DMS153 treated with DMSO at 0.1 percent for 48 hours (cell line): ENCODE results near the gene CCDC148.

Source experiments
- DNase-seq: peaks from one replicate; lab custom pipeline; 2025; ENCODE audit not compliant: unreplicated experiment; lab: John Stamatoyannopoulos, UW

CCDC148 gene

DNA sequence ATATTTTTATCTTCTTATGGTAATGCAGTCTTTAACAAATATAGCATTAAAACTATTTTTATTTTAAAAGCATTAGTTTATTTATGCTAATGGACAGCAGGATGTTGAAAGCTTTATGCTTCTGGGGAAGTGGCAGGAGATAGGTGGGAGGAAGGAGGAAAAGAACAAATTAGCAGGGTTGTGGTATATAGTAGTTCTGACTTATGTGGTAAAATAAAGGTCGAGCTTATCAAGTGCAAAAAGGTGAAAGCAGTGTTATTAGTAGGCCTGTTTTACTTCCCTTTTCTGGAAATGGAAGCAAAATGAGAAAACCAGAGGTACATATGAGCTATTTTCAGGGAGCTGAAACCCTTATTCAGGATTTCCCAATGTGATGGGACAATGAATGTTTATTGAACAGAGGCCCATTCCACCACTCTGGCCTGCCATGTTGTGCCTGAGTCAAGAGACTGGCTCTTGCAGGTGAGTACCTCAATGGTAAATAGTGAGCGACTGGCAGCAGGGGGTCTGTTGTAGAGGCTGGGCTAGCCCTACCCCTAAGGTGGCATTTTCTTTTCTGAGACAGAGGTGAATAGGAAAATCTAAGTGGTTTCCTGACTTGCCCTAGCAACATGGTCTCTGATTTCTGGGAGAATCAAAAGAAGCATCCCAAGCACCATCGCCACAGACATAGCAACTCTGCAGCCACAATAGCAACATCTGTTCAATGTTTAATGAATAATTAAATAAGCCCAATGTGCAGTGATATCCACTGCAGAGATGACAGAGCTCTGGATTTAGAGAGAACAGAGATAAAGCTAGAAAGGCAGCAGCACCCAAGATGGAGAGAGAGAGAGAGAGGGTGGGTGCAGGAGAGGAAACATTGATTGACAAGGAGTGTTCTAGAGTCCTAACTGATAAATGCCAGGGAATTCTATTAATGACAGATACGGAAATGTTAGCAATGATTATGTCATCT is 235.2 kb downstream of the CCDC148 start:
- no peak for DNase-seq

DNA sequence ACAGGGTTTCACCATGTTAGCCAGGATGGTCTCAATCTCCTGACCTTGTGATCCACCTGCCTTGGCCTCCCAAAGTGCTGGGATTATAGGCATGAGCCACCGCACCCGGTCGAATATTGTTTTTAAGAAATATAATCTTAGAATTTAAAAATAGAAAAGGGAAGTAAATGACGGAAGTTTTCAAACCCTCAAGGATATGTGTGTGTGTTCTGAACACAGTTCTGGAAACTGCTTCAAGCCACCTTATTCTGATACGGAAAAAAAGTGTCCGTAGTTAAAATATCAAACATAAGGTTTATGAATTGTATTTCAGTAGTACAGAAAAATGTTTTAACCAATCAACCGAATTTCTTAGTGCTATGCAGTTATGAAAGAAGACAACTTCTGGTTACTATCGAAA is 239.0 kb downstream of the CCDC148 start:
- DNase-seq, result no peak

DNA sequence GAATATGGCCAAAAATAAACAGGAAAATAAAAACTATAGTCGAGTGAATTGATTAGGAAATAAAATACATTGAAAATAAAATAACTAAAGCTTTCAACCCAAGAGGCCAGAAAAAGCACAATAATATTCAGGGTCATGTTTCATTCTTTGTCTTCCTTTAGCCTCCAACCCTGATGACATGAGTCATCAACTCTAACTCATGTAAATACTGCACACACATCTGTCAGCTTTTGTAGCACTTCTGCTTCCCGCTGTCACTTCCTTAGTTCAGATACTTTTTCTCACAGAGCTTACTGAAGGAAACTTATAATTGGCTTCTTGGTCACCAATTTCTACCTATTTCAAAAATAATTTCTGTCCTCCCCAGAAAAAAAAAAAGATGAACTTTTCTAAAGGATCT is 242.1 kb downstream of the CCDC148 start:
- DNase-seq, result peak; percentile 58

DNA sequence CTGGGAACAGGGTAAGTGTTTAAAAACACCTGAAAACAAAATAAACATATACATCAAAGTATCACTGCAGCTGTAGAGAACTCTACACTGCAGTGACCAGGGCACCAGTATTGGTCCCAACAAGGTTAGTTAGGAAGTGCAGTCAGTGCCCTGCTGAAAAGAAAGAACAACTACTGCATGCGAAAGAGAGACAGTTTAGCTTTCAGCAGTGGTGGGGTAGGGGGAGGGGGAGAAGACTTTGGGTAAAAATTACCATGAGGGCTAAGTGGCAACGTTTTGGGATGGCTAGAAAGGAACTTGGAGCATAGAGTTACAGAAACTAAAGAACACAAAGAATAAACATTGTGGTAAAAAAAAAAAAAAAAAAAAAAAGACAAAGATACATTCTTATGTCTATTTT is 242.8 kb downstream of the CCDC148 start:
- DNase-seq, result no peak

- DNase-seq, result no peak
Observed at GRCh38 chr2:158212301-158212700, 244.3 kb downstream of the CCDC148 start.

DNA sequence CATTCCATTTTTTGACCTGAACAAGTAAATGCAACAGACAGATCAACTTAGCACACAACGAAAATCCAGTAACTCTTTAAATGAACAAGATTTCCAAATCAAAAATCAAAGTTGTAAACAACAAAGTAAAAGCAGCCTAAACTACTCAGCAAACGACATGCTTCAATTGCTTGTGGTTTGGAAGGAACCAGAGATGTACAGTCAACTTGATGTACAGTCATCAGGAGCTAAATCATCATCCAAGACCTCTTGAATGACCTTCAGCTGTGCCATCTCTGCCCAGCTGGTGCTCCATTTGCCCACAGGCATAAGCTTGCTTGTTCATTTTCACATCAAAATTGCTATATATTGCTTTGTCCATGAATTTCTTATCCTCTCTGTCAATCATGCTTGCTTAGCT is 245.1 kb downstream of the CCDC148 start:
- DNase-seq, result no peak

- no peak for DNase-seq
Observed at GRCh38 chr2:158207354-158207753, 249.2 kb downstream of the CCDC148 start.

GRCh38 chr2:158205215-158205614 is 251.3 kb downstream of the CCDC148 start:
- DNase-seq, result peak; percentile 67

- no peak for DNase-seq
Observed at GRCh38 chr2:158204741-158205165, 251.8 kb downstream of the CCDC148 start.

- peak; percentile 25 for DNase-seq
Observed at GRCh38 chr2:158202161-158202815, 254.3 kb downstream of the CCDC148 start.

- DNase-seq, result no peak
Observed at GRCh38 chr2:158199928-158200650, 256.5 kb downstream of the CCDC148 start.

DNA sequence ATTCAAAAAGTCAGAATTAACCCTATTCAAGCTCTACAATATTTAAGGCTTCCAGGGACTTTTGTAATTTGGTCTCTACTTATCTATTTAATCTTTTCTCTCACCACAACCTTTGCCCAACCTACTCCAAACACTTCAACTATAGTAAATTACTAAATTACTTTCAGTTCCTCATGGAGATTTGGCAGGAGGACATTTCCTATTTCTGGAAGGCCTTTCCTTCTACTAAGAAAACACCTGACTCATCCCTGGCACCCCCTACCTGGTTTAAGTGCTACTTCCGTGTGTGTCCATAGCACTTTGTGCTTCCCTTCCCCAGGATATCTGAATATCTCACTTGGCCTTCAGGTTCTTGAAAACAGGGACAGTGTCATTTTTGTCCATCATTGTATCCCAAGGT is 258.6 kb downstream of the CCDC148 start:
- no peak for DNase-seq

DNA sequence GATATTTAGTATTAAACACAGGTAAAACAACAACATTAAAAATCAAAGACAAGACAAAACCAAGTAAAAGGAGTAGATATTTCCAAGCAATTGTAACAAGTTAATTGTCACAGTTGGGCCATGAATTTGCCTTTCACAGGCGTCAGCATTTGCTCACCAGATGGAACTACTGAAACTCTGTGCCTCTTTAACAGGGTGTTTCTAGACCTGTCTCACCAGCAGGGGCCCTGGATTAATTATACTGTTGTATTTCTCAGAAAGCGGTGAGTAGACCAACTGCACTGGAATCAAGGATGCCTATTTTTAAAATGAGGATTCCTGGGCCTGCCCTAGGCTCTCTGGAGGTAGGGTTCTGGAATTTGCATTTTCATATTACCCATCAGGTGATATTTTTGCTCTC is 262.3 kb downstream of the CCDC148 start:
- DNase-seq, result no peak

DNA sequence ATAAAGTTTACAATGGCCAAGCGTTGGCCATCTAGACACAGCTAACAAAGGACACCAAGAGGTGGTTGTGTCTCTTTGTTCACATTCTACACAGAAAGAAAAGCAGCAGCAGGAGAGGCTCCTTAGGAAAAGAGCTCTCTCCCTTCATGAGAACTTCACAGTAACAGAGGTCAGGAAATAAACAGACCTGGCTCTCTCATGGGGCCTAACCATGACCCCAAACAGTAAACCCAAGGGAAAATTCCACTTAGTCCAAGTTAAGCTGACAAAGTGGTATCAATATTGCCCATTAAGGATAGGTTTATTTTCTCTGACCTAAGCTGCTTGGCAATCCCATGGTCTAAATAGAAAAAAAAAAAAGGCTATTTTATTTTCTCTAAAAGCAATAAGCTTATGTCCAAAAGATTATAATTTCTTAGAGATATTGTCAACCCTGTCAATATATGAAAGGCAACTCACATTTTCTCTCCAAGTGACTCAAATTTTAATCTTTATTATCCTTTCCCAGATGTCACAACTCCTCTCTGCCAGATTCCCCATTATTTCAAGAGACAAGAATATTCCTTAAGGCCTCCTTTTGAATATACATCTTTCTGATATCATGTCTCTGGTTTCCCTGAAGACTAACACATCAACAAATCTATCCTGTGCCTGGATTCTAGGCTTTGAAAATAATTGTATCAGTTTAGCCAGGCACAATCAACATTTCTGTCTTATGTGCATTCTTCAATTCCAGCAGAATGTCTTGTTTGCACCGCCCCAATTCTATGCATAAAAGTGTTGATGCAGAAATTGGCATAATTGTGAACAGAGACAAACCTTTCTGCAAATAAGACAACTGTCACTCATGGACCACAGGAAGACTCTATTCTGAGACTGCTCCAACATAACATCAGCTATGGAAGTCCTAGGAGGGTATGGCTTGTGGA is 263.8 kb downstream of the CCDC148 start:
- DNase-seq, result no peak

GRCh38 chr2:158191076-158191895 is 265.3 kb downstream of the CCDC148 start:
- DNase-seq, result no peak

GRCh38 chr2:158189526-158189925 is 267.0 kb downstream of the CCDC148 start:
- peak; percentile 36 for DNase-seq

DNA sequence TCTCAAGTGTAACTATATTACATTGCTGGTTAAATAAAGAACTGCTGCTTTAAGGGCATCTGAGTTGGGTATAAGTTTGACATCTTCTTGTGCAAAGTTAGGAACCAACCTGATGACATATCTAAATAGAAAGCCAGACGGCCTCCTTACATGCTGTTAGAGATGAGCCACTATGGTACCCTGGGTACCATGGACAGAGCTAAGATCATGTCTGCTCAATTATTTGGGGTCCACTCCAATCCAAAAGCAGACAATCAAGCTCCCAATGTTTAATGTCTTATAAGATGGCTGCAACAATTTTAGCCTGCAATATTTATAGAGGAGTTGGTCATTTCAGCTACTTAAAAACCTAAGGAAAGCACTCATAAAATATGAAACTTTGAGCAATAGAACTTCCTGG is 268.6 kb downstream of the CCDC148 start:
- DNase-seq, result no peak

- DNase-seq, result no peak
Observed at GRCh38 chr2:158184556-158185343, 271.8 kb downstream of the CCDC148 start.

DNA sequence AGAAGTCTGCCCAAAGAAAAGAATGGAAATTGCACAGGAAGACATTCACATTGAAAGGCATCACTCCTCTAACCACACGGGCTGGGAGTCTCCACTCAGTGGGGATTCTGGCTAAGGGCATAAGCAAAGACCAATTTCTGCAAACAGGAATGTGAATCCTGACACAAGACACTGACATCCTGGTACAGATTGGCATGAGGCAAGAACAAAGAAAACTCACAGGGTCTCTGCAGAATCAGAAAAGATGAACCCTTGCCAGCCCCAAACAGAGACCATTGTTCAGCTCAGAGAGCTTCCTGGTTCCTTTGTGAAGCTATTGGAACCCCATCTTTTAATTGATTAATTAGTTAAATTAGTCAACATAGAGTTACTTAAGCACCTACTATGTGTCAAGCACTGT is 272.6 kb downstream of the CCDC148 start:
- no peak for DNase-seq
